Measurements from ENCODE around the gene HS3ST4. TPM values are rescaled to one million over a fixed set of nuclear protein-coding genes. Genes with fewer than 3 reads are reported as not detected.

Gene HS3ST4
- total and polyA plus RNA-seq, 2 experiments from 2014 or later, result 0.44 to 2.1 TPM

- H3K27ac Mint-ChIP-seq, result no peak overlapping the region
- ATAC-seq (no peak), DNase-seq (ENCODE audit: low spot score) (no peak)
- H2AFZ ChIP-seq, result no peak overlapping the region
- H3K36me3 ChIP-seq (ENCODE audit: insufficient read depth), result no peaks in the 10 kb centered on the region; the same call in 1 of the 2 replicates
- no peaks in the 10 kb centered on the region for H3K27me3 ChIP-seq (ENCODE audit: insufficient read depth)
- H3K79me2 ChIP-seq (replicated peaks; ENCODE audit: insufficient read depth), result no peaks in the 10 kb centered on the region
- peaks cover 2% of the 10 kb centered on the region for H3K27me3 Mint-ChIP-seq (ENCODE audit: insufficient read depth, low read depth, poor library complexity)
- H3K4me3 ChIP-seq, result no peak overlapping the region
- H3K36me3 Mint-ChIP-seq (ENCODE audit: low read depth), result peaks cover 22% of the 10 kb centered on the region
- H3K4me3 Mint-ChIP-seq, result no peak overlapping the region
- no peaks in the 10 kb centered on the region for H4K20me1 ChIP-seq (replicated peaks; ENCODE audit: insufficient read depth)
- H3K4me1 ChIP-seq (ENCODE audit: insufficient read depth), result no peaks in the 10 kb centered on the region
- no peaks in the 10 kb centered on the region for H3K9me2 ChIP-seq (ENCODE audit: insufficient read depth)
- no peaks in the 10 kb centered on the region; the same call in 1 of the 2 replicates for H3F3A ChIP-seq (replicated peaks; ENCODE audit: low read depth)
- TF ChIP-seq POLR2AphosphoS5 (IDR thresholded peaks at IDR 0.05; ENCODE audit: low read depth) (no peak), CREB1 (CRISPR knock-in tag; IDR thresholded peaks at IDR 0.05; ENCODE audit: low read depth) (no peak), NANOG (IDR thresholded peaks at IDR 0.05; ENCODE audit: borderline replicate concordance) (no peak), ETS1 (IDR thresholded peaks at IDR 0.05) (no peak), STAT1 (IDR thresholded peaks at IDR 0.05; ENCODE audit: unreplicated experiment) (no peak), ZNF114 (CRISPR knock-in tag; IDR thresholded peaks at IDR 0.05) (no peak), CTCF (conservative IDR thresholded peaks at IDR 0.05; ENCODE audit: low read depth in 2 of 2) (no peak), JUNB (IDR thresholded peaks at IDR 0.05; ENCODE audit: unreplicated experiment) (no peak), EZH2phosphoT487 (IDR thresholded peaks at IDR 0.05; ENCODE audit: unreplicated experiment) (no peak), ZNF462 (CRISPR knock-in tag; IDR thresholded peaks at IDR 0.05) (no peak), ZNF331 (CRISPR knock-in tag; IDR thresholded peaks at IDR 0.05; ENCODE audit: low read depth) (no peak), REST (IDR thresholded peaks at IDR 0.05; ENCODE audit: unreplicated experiment) (no peak), EZH2 (IDR thresholded peaks at IDR 0.05; ENCODE audit: low read depth, unreplicated experiment) (no peak)
- H3K9me3 Mint-ChIP-seq, result peaks cover 72% of the 10 kb centered on the region
- H3K27ac ChIP-seq (ENCODE audit: low read depth), result no peak overlapping the region
- H3K4me1 Mint-ChIP-seq, result peaks cover 9% of the 10 kb centered on the region
- H3K4me2 ChIP-seq, result no peak overlapping the region
Measured at GRCh38 chr16:25841761-25842160, 150.0 kb downstream of the HS3ST4 start.
